Rectal smooth muscle tissue (tissue), 1 donor: ENCODE results near the gene DMD.

Experiments used
- H3K27ac ChIP-seq: one replicate; pipeline ENCODE4 v1.7.0; 2013; ENCODE audit warnings: low read depth, low read length, inconsistent platforms
- H3K27me3 ChIP-seq: one replicate; pipeline ENCODE4 v1.7.0; 2013; ENCODE audit warnings: low read length; ENCODE audit not compliant: control insufficient read depth, insufficient read depth
- H3K36me3 ChIP-seq: one replicate; pipeline ENCODE4 v1.7.0; 2013; ENCODE audit warnings: low read length; ENCODE audit not compliant: control insufficient read depth, insufficient read depth
- H3K4me1 ChIP-seq: one replicate; pipeline ENCODE4 v1.7.0; 2013; ENCODE audit warnings: low read length; ENCODE audit not compliant: control insufficient read depth, insufficient read depth
- H3K4me3 ChIP-seq: one replicate; pipeline ENCODE4 v1.7.0; 2013; ENCODE audit warnings: low read length
- H3K9ac ChIP-seq: one replicate; pipeline ENCODE4 v1.7.0; 2013; ENCODE audit warnings: low read length

The DMD gene

DNA sequence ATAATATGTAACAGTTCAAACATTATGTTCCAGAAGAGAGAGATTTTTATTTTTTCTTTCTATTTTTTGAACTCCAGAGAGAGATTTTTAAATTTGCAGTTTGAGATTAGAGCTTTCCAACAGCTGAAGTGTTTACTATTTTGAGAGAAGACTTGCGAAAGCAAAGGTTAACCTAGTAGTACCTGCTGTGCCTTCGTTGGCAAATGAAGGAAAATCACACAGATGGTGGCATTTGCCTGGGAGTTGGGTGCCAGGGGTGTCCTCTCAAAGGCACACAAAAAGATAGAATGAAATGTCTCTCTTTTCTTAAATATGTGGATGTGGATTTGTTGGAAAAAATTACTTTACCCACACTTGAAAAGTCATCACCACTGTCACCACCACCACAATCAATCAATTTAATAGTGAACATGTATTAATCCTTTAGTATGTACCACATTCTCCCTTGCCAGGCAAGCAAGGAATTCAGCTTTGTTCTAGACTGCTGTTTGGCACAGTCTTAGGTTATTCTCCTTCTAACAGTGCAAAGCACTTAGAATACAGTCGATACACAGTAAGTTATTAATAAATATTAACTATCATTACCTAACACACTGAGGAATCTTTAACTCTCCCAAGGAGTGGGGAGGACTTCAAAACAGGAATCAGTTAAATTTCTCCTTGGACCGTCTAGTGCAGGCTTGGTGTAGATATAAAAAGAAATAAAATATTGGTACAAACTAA is 1301.3 kb downstream of the DMD start:
- H3K4me1 ChIP-seq: no peaks in the 10 kb centered on the region
- no peak overlapping the region for H3K27ac ChIP-seq
- no peak overlapping the region for H3K4me3 ChIP-seq
- H3K27me3 ChIP-seq: no peaks in the 10 kb centered on the region
- no peaks in the 10 kb centered on the region for H3K36me3 ChIP-seq
- H3K9ac ChIP-seq: no peak overlapping the region

DNA sequence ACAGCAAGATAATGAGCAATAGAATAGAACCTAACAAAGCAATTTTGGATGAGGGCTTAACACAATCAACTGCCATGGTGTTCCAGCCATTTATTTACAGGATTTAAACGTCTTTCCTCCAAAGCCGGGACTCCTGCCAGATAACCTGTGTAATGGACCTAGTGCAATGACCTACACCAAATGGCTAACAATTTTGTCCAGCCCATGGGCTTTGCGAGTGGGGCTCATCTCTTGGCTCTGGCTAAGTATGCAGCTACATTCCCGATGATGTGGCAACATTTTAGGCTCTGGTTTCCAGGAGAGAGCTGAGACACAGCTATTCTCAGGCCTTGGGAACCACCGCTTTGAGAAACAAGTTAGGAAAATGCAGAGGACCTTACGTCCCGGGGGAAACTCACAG is 1317.2 kb downstream of the DMD start:
- no peaks in the 10 kb centered on the region for H3K4me1 ChIP-seq
- H3K36me3 ChIP-seq: no peaks in the 10 kb centered on the region
- H3K27ac ChIP-seq: no peak overlapping the region
- no peak overlapping the region for H3K4me3 ChIP-seq
- H3K27me3 ChIP-seq: no peaks in the 10 kb centered on the region
- H3K9ac ChIP-seq: no peak overlapping the region

DNA sequence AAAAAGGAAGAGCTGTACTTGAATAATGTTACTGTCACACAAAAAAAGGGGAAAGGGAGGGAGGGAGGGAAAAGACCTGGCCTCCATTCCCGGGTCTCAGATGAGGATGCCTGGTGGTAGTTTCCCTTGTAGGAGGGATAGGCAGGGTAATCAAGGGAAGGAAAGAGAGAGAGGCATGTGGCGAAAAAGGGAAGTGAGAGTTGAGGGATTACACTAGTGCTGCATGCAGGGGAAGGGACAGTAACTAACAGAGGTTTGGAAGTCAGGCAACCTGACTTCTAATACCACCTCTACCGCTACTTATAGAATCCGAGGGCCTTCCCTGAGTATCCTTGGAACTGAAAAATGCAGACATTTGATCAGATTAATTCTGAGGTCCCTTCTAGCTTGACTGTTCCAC is 1317.8 kb downstream of the DMD start:
- Histone ChIP-seq H3K9ac (no peak overlapping the region), H3K4me1 (no peaks in the 10 kb centered on the region), H3K4me3 (no peak overlapping the region), H3K27ac (no peak overlapping the region), H3K36me3 (no peaks in the 10 kb centered on the region), H3K27me3 (no peaks in the 10 kb centered on the region)

DNA sequence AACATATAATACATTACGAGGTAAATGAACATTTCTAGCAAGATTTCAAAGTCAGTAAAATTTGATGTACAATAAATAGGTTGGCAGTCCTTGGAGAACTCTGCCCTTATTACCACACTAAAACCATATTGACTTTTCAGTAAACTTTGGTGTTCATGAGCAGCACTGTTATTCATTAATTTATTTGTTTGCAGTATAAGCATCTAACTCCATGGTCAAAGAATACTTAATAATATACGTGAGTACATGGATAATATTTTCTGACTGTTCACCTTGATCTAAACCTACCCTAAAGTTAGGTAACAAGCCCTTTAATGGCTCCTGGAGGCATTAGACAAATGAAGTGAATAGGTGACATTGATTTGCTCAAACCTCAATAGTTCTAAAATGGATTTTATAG is 1322.3 kb downstream of the DMD start:
- Histone ChIP-seq H3K36me3 (no peaks in the 10 kb centered on the region), H3K27me3 (no peaks in the 10 kb centered on the region), H3K4me3 (no peak overlapping the region)

DNA sequence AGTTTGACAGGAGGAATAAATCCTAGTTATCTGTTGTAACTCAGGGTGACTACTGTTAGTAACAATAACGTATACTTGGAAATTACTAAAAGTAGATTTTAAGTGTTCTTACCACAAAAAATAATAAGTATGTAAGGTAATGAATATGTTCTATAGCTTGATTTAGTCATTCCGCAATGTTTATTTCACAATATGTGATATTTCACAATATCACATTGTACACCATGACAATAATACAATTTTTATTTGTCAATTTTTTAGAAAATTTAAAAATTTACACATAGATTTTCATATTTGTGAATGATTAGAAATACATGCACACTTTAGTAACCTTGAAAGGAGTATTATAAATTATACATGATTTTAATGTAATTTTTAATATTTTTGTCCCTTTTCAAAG is 1326.8 kb downstream of the DMD start:
- no peak overlapping the region for H3K9ac ChIP-seq
- no peaks in the 10 kb centered on the region for H3K27me3 ChIP-seq
- H3K4me3 ChIP-seq: no peak overlapping the region
- no peak overlapping the region for H3K27ac ChIP-seq
- no peaks in the 10 kb centered on the region for H3K36me3 ChIP-seq
- H3K4me1 ChIP-seq: no peaks in the 10 kb centered on the region

More for the DNA sequence above, 1322.3 kb downstream of the DMD start:
- no peaks in the 10 kb centered on the region for H3K4me1 ChIP-seq
- no peak overlapping the region for H3K27ac ChIP-seq
- H3K9ac ChIP-seq: no peak overlapping the region

DNA sequence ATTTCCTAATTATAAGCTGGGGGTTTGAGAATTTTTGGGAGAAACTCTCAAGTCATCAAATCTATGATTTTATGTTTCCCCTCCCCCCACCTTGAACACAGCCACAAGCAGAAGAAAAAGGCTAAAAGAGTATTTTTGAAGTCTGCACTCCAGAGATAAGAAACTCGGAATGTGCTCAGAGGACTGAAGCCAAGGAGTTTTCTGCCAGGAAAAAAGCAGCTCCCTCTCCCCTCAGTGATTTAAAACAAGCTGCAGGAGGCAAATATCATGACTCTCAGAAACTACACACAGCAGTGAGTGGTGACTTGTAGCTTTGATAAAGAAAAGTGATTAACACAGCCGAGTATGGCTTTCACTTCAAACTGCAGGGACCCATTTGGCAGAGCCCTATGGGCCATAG is 1339.3 kb downstream of the DMD start:
- H3K36me3 ChIP-seq: no peaks in the 10 kb centered on the region
- H3K9ac ChIP-seq: no peak overlapping the region
- H3K27ac ChIP-seq: no peak overlapping the region
- H3K4me1 ChIP-seq: no peaks in the 10 kb centered on the region
- no peaks in the 10 kb centered on the region for H3K27me3 ChIP-seq
- H3K4me3 ChIP-seq: no peak overlapping the region

DNA sequence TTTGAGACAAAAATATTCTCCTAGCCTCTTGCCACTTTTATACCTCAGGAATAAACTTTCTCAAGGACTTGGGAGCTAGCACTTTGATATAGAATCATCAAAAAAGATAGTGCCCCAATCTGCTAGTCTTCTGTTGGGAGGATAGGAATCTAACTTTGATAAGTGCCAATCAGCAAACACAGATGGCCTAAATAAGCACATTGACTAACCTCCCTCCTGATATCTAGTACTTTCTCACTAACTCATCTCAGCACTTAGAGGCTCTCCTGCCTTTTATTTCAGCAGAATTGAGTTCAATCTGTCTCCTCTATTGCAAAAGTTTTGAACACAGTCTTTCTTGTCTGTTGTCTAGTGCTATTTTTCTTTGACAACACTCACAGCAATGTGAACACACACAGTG is 1341.1 kb downstream of the DMD start:
- Histone ChIP-seq H3K27ac (no peak overlapping the region), H3K4me3 (no peak overlapping the region), H3K4me1 (no peaks in the 10 kb centered on the region), H3K36me3 (no peaks in the 10 kb centered on the region), H3K27me3 (no peaks in the 10 kb centered on the region), H3K9ac (no peak overlapping the region)

DNA sequence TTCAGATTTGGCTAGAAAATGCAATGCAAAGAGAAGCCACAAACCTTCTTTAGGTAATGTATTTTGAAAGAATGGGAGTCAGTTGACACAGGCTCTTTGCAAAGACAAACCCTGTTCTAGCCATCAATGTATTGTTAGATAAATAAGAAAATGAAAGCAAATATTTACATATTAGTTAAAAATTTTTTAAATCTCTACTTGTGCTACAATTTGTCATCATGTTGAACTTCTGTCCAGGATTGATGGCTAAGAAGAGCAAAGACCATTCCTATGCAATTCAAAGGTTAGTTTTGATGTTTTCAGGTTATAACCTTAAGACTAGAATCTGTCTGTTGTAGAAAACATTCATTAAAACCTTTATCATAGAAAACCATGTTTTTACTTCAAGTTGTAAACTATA is 1350.7 kb downstream of the DMD start:
- H3K4me3 ChIP-seq: no peak overlapping the region
- no peaks in the 10 kb centered on the region for H3K36me3 ChIP-seq
- no peak overlapping the region for H3K27ac ChIP-seq
- H3K27me3 ChIP-seq: no peaks in the 10 kb centered on the region
- H3K9ac ChIP-seq: no peak overlapping the region
- no peaks in the 10 kb centered on the region for H3K4me1 ChIP-seq

DNA sequence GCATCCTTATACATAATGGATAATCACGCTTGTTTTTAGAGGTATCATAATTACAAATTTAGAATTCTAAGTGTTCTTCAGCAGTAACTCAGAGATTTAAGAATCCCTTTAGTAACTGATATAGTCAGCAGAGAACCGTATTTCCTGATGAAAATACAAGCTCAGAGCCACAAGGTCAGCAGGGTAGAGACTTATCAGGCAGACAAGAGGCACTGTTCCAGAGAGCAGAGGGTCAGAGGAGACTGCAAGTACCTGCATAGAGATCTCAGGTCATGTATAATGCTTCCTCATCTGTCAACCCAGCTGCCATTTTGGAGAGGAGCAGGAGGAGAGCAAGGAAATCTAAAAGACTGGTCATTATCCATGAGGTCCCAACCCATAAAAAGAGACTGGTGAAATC is 1352.4 kb downstream of the DMD start:
- no peak overlapping the region for H3K4me3 ChIP-seq
- no peak overlapping the region for H3K9ac ChIP-seq
- H3K4me1 ChIP-seq: no peaks in the 10 kb centered on the region

DNA sequence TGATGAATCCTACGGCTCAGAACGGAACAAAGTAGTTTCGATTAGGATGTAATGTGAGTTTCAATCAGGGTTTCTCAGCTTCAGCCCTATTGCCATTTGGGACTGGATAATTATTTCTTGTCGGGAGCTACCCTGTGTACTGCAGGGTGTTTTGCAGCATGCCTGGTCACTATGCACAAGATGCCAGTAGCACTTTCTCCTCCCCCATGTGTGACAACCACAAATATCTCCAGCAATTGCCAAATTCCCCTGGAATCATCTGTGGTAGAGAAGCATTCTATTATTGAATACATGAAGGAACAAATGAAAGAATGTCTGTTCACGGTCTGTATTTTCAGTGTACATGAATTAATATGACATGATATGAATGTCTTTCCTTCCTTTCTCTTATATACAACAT is 1356.6 kb downstream of the DMD start:
- H3K27me3 ChIP-seq: no peaks in the 10 kb centered on the region
- no peak overlapping the region for H3K4me3 ChIP-seq
- H3K4me1 ChIP-seq: no peaks in the 10 kb centered on the region
- no peak overlapping the region for H3K27ac ChIP-seq
- H3K36me3 ChIP-seq: no peaks in the 10 kb centered on the region
- H3K9ac ChIP-seq: no peak overlapping the region

More for the DNA sequence above, 1352.4 kb downstream of the DMD start:
- Histone ChIP-seq H3K36me3 (no peaks in the 10 kb centered on the region), H3K27ac (no peak overlapping the region), H3K27me3 (no peaks in the 10 kb centered on the region)

DNA sequence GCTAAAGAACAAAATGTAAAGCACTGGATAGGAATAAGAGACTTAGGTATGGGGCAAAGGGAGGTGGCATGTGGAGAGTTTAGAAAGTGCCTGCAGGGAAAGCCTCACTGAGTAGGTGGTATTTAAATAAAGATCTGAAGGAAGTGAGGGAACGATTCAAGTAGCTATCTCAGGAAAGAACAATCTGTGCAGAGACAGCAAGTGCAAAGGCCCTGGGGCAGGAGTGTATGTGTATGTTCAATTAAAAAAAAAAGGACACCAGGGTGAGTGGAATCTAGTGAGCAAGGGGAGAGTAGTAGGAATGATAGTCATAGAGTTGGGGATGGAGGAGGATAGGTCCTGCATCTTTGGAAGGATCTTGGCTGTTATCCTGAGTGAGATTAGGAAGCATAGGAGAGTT is 1359.6 kb downstream of the DMD start:
- H3K4me1 ChIP-seq: no peaks in the 10 kb centered on the region
- H3K27me3 ChIP-seq: no peaks in the 10 kb centered on the region
- no peak overlapping the region for H3K9ac ChIP-seq
- no peak overlapping the region for H3K4me3 ChIP-seq
- no peak overlapping the region for H3K27ac ChIP-seq
- no peaks in the 10 kb centered on the region for H3K36me3 ChIP-seq

DNA sequence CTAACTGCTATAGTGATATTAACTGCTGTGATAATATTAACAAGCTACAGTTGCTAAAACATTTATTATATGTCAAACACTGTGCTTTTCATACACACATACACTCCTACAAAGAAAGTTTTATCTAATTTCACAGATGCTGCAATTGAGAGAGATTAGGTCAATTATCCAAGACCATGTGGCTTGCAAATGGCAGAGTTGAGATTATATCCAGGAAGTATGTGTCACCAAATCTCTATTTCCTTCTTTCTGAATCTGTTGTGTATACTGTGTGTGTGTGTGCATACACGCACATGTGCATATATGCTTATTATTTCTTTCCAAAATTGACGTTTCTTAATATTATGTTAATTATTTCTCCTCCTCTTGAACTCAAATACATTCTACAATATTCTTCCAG is 1363.6 kb downstream of the DMD start:
- Histone ChIP-seq H3K9ac (no peak overlapping the region), H3K4me1 (no peaks in the 10 kb centered on the region), H3K27me3 (no peaks in the 10 kb centered on the region), H3K4me3 (no peak overlapping the region), H3K36me3 (no peaks in the 10 kb centered on the region), H3K27ac (no peak overlapping the region)

DNA sequence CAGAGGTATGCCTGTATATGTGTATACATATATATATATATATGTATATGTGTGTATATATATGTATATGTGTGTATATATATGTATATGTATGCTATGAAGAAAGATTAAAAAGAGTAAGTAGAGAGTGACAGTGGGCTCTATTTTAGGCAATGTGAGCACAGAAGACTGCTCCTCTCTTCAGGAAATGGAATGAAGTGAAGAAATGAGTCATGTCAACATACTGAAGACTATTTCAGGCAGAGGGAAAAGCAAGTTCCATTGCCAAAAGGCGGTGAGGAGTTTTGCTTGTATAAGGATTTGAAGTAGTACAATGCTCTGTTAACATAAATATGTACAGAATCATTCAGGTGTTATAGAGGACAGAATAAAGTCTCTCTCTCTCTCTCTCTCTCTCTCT is 1366.3 kb downstream of the DMD start:
- no peak overlapping the region for H3K9ac ChIP-seq
- H3K36me3 ChIP-seq: no peaks in the 10 kb centered on the region
- H3K27ac ChIP-seq: no peak overlapping the region
- H3K27me3 ChIP-seq: no peaks in the 10 kb centered on the region
- no peaks in the 10 kb centered on the region for H3K4me1 ChIP-seq
- H3K4me3 ChIP-seq: no peak overlapping the region
